Right atrium auricular region (tissue), 2 donors: ENCODE results near the gene ADGRD1. TPM values are rescaled to one million over a fixed set of nuclear protein-coding genes. Genes with fewer than 3 reads are reported as not detected.

Experiments used
- DNase-seq: peaks from one replicate; pipeline ENCODE4 v3.0.0-alpha.2; 2019; ENCODE audit warnings: low spot score
- H3K27ac ChIP-seq, 2 donors: fragments of 200-600 bp; sonication (generic); 1 replicate in 1 of 2; 2 replicates in 1 of 2; pipeline ENCODE4 v1.5.1; 2016 to 2019
- H3K27me3 ChIP-seq, 2 donors: fragments of 200-600 bp; sonication (generic); one replicate each; pipeline versions ENCODE4 v1.5.1 to v1.6.0; 2017 to 2019
- H3K36me3 ChIP-seq: fragments of 200-600 bp; sonication (generic); one replicate; pipeline ENCODE4 v1.5.1; 2016
- H3K4me1 ChIP-seq, 2 donors: fragments of 200-600 bp; sonication (generic); one replicate each; pipeline versions ENCODE4 v1.5.1 to v1.6.0; 2017 to 2019
- H3K4me3 ChIP-seq, 2 donors: fragments of 200-600 bp; sonication (generic); 1 replicate in 1 of 2; 2 replicates in 1 of 2; pipeline ENCODE4 v1.5.1; 2017 to 2019; ENCODE audit warnings: mild to moderate bottlenecking in 1 of 2, moderate library complexity in 1 of 2
- H3K9me3 ChIP-seq, 2 donors: fragments of 200-600 bp; sonication (generic); one replicate each; pipeline ENCODE4 v1.5.1; 2019
- total RNA-seq, 2 donors: library from RNA; depleted of rRNA; stranded (reverse); fragments of >200 nt; gene quantifications; one replicate each; pipeline ENCODE4 v1.1.0, GENCODE V29; 2016
- TF ChIP-seq, protein P1 (sequence below), 2 donors: fragments of 200-600 bp; sonication (generic); IDR thresholded peaks; one replicate each; pipeline ENCODE4 v1.5.1; 2019; ENCODE audit warnings: antibody characterized with exemption in 2 of 2

ADGRD1 gene
- total RNA-seq, 2 donors from 2014 or later: 120 to 168 TPM

DNA sequence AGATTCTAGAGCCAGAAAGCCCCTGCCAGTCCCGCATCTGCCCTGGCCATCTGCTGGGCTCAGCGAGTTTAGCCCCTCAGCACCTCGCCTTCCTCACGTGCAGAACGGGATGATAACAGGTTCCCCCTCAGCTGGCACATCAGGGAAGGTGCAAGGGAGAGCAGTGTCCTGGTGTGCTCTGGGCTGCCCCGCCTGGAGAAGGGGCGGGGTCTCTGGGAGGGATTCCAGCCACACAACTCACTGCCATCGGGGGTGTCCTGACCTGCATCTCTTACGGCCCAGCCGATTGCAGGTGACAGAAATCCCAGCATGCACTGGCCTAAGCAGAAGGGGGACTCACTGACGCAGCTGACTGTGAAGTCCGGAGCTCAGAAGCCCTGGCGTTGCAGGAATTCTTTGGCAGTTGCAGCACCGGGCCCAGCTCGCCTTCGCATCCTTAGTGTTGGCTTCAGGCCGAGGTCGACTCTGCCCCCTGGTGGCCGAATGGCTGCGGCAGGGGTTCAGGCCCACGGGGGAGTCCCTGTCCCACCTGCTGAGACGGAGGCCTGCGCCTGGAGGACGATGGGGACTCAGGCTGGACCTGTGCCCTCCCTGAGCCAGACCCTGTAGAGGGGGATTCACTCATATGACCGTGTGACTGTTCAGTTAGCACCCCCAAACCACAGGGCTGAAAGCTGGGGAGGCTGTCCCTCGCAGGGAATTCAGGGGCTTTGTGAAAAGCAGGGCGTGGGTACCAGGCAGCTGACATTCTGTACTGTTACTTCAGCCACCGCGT, 178.6 kb downstream of the ADGRD1 start:
- no peaks in the 10 kb centered on the region for H3K27me3 ChIP-seq
- DNase-seq: peak; percentile 66
- peak overlapping the region; percentile 36 to 63 for H3K27ac ChIP-seq

DNA sequence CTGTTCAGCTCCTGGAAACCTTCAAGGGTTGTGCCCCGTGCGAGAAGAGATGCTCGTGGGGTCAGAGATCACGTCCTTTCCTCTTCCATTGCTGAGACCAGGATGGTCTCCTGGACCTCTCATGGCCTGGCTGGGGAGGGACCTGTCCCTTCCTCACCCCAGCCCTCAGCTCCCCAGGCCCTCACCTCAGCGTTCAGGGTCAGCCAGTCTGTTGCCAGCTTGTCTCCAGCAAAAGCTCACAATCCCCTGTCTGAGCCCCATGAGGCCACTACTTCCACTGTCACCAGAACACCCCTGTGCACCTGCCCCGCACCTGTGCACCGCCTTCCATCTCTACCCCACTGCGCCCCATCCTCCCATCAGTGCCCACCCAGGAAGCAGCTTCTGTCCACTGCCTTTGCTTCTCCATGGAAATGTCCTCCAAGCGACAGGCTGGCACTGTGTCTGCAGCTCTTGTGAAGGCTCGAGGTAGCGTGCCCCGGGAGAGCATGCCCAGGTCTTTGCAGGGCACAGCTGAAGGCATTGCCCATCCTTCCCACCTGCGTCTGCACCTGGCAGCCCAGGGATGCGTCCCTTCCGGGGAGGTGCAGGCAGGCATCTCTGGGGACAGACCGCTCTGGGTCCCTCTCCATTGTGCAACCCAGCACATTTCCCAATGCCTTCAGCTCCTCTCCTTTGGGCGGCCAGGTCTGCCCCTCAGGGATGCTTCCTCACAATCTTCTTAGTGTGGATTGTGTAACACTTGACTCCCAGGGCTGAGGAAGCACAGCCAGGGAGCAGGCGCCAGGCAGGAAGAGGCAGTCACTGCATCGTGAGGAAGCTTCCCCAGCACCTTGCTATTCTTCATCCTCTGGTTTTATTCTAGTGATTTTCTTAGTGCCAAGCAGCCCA, 179.6 kb downstream of the ADGRD1 start:
- Histone ChIP-seq H3K36me3 (peaks cover 74% of the 10 kb centered on the region), H3K4me3 (no peak overlapping the region), H3K4me1 (peaks cover 0 to 16% of the 10 kb centered on the region in 2 donors), H3K9me3 (no peaks in the 10 kb centered on the region), H3K27me3 (no peaks in the 10 kb centered on the region), H3K27ac (no peak overlapping the region)
- TF ChIP-seq, protein P1, sequence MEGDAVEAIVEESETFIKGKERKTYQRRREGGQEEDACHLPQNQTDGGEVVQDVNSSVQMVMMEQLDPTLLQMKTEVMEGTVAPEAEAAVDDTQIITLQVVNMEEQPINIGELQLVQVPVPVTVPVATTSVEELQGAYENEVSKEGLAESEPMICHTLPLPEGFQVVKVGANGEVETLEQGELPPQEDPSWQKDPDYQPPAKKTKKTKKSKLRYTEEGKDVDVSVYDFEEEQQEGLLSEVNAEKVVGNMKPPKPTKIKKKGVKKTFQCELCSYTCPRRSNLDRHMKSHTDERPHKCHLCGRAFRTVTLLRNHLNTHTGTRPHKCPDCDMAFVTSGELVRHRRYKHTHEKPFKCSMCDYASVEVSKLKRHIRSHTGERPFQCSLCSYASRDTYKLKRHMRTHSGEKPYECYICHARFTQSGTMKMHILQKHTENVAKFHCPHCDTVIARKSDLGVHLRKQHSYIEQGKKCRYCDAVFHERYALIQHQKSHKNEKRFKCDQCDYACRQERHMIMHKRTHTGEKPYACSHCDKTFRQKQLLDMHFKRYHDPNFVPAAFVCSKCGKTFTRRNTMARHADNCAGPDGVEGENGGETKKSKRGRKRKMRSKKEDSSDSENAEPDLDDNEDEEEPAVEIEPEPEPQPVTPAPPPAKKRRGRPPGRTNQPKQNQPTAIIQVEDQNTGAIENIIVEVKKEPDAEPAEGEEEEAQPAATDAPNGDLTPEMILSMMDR (IDR thresholded peaks at IDR 0.05): no peak
- peak; percentile 62 for DNase-seq

More for the DNA sequence above, 178.6 kb downstream of the ADGRD1 start:
- Histone ChIP-seq H3K9me3 (no peaks in the 10 kb centered on the region), H3K36me3 (peaks cover 64% of the 10 kb centered on the region), H3K4me1 (peaks cover 0 to 16% of the 10 kb centered on the region in 2 donors), H3K4me3 (no peak overlapping the region)
- TF ChIP-seq, protein P1 (IDR thresholded peaks at IDR 0.05): peak; percentile 57 to 87

DNA sequence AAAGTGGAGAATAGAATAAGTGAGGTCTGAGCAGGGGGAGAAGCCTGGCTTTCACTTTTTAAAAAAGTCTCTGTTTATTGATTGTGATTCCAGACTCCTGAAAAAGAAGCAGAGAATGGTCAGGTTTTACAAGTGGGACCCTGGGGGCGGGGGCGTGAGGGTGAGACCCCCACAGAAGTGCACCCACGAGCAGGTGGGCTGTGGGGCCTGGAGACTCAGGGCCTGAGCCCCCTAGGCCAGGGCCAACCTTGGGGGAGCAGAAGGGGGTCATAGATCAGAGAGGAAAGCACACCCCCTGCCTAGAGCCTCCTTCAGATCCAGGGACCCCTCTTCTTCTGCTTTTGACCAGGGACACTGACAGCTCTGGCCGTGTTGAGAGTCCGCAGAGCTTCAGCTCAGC, 180.3 kb downstream of the ADGRD1 start:
- peak; percentile 26 for DNase-seq
- no peak overlapping the region for H3K4me3 ChIP-seq
- H3K9me3 ChIP-seq: no peaks in the 10 kb centered on the region
- H3K4me1 ChIP-seq: peaks cover 0 to 16% of the 10 kb centered on the region in 2 donors
- H3K27ac ChIP-seq: no peak overlapping the region
- peaks cover 77% of the 10 kb centered on the region for H3K36me3 ChIP-seq
- TF ChIP-seq, protein P1 (IDR thresholded peaks at IDR 0.05): no peak
- no peaks in the 10 kb centered on the region for H3K27me3 ChIP-seq

DNA sequence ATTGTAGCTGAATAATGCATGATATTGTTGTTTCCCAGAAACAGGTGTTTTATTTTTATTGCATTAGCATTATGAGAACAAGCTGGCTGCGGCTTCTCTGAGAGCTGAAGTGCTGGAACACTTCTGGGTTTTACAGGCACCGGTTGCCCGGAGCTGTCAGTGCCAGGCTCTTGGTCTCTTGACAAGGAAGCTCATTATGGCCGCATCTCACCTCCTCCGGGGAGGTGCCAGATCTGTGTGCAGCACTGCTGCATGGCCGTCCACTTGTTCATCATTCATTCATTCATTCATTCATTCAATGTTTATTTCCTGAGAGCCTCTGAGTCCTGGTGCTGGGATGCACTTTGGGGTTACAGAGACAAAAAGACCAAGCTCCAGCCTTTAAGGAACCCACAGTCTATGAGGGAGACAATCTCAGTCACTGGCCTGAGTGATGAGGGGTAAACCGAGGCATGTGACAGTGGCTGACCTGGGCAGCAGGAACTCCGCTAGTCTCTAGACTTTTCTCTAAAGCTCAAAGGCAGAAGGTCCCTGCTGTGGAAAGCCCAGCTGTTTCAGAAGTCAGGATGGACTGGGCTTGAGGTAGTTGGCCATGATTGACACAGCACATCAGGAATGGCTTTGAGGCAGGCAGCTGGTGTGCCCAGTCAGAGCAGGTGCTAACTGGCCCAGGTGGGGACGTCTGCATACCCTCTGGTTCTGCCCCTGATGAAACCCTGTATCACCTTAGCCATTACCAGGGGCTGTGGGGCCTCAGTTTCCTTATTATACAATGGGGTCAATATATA, 181.0 kb downstream of the ADGRD1 start:
- DNase-seq: peak; percentile 49
- H3K4me1 ChIP-seq: peaks cover 0 to 16% of the 10 kb centered on the region in 2 donors
- H3K4me3 ChIP-seq: no peak overlapping the region
- no peaks in the 10 kb centered on the region for H3K27me3 ChIP-seq
- H3K9me3 ChIP-seq: no peaks in the 10 kb centered on the region
- H3K27ac ChIP-seq: no peak overlapping the region
- peaks cover 85% of the 10 kb centered on the region for H3K36me3 ChIP-seq
- TF ChIP-seq, protein P1 (IDR thresholded peaks at IDR 0.05): no peak

DNA sequence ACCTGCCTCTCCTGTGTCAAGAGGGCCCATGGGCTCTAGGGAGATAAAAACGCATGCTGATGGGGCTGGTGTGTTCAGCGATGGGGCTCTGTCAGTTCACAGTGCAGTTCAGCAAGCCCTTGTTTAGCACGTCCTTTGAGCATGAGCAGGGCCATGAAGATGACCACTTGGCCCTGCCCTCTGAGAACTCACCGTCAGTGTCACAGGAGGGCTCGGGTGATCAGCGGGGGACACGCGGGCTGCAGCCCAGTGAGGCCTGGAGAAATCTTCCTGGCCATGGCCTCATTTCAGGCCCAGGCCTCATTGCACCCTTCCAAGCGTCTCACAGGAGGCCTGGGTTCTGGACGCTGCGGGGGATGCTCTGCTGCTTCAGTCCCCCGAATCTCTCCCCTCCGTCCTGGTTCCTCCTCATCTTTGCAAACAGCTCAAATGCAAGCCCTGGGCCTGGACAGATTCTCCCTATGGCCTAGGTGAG, 181.6 kb downstream of the ADGRD1 start:
- DNase-seq: no peak
- Histone ChIP-seq H3K4me1 (peaks cover 0 to 16% of the 10 kb centered on the region in 2 donors), H3K27ac (no peak overlapping the region), H3K4me3 (no peak overlapping the region), H3K27me3 (no peaks in the 10 kb centered on the region), H3K9me3 (no peaks in the 10 kb centered on the region), H3K36me3 (peaks cover 87% of the 10 kb centered on the region)
- TF ChIP-seq, protein P1 (IDR thresholded peaks at IDR 0.05): no peak
